HK-2 (cell line): ENCODE data around the gene PAK1.

ENCODE experiments used
- DNase-seq: peaks from one replicate; pipeline ENCODE4 v3.0.0-alpha.2; 2018; ENCODE audit not compliant: unreplicated experiment

PAK1 gene

GRCh38 chr11:77436506-77436905 is 37.4 kb downstream of the PAK1 start:
- DNase-seq = no peak

- DNase-seq = no peak
Measured at GRCh38 chr11:77435972-77436371, 37.9 kb downstream of the PAK1 start.

GRCh38 chr11:77431813-77432212 is 42.1 kb downstream of the PAK1 start:
- no peak for DNase-seq

GRCh38 chr11:77428598-77428997 is 45.3 kb downstream of the PAK1 start:
- DNase-seq = no peak

- DNase-seq = no peak
Measured at GRCh38 chr11:77425346-77425745, 48.5 kb downstream of the PAK1 start.

GRCh38 chr11:77424644-77425043 is 49.2 kb downstream of the PAK1 start:
- no peak for DNase-seq

- DNase-seq = no peak
Measured at GRCh38 chr11:77423624-77424023, 50.3 kb downstream of the PAK1 start.

GRCh38 chr11:77422687-77423086 is 51.2 kb downstream of the PAK1 start:
- no peak for DNase-seq

- DNase-seq = no peak
Measured at GRCh38 chr11:77421041-77421723, 52.7 kb downstream of the PAK1 start.

- no peak for DNase-seq
Measured at GRCh38 chr11:77418971-77419597, 54.8 kb downstream of the PAK1 start.

GRCh38 chr11:77418155-77418970 is 55.5 kb downstream of the PAK1 start:
- DNase-seq = no peak

GRCh38 chr11:77416357-77416756 is 57.5 kb downstream of the PAK1 start:
- DNase-seq = no peak

- DNase-seq = no peak
Measured at GRCh38 chr11:77413850-77414460, 59.9 kb downstream of the PAK1 start.

- no peak for DNase-seq
Measured at GRCh38 chr11:77412814-77413213, 61.1 kb downstream of the PAK1 start.

GRCh38 chr11:77411717-77412441 is 62.0 kb downstream of the PAK1 start:
- DNase-seq = peak; percentile 82

GRCh38 chr11:77411137-77411707 is 62.7 kb downstream of the PAK1 start:
- peak; percentile 17 for DNase-seq

- DNase-seq = no peak
Measured at GRCh38 chr11:77410076-77410827, 63.6 kb downstream of the PAK1 start.

GRCh38 chr11:77409046-77409445 is 64.8 kb downstream of the PAK1 start:
- DNase-seq = no peak

- DNase-seq = peak; percentile 37
Measured at GRCh38 chr11:77407613-77408012, 66.3 kb downstream of the PAK1 start.

- DNase-seq = no peak
Measured at GRCh38 chr11:77406396-77406795, 67.5 kb downstream of the PAK1 start.

GRCh38 chr11:77403211-77403610 is 70.7 kb downstream of the PAK1 start:
- no peak for DNase-seq
